Activated CD4-positive, alpha-beta T cell treated with anti-CD3 and anti-CD28 coated beads for 4 hours (primary cell): ENCODE measurements around the gene PRKCE.

Source experiments
- DNase-seq, 2 donors: peaks; one replicate each; pipeline ENCODE4 v3.0.0-alpha.2; 2020

PRKCE gene

DNA sequence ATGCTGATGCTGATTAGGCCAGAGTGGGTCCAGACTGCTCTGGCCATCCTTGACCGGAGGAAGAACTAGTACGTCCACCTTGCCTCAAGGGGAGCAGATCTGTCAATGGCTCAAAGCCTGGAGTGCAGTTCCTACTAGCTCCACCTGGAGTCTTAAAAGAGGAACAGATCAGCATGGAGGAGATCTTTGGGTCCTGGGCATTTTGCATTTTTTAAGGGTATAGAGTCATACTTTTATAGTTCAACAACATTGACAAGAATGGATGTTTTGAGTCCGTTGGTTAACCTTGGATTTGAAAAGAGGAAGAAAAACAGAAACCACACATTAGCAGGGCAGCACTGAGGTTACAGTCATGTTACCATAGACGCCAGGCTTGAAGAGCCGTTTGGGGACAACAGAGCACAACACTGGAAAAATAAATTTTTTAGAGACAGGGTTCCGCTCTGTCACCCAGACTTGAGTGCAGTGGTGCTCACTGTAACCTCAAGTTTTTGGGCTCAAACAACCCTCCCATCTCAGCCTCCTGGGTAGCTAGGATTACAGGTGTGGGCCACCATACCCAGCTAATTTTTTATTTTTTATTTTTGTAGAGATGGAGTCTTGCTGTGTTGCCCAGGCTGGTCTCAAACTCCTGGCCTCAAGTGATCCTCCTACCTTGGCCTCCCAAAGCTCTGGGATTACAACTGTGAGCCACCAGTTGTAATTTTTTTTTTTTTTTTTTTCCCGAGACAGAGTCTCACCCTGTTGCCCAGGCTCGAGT lies 78.5 kb downstream of the PRKCE start:
- no peak for DNase-seq

DNA sequence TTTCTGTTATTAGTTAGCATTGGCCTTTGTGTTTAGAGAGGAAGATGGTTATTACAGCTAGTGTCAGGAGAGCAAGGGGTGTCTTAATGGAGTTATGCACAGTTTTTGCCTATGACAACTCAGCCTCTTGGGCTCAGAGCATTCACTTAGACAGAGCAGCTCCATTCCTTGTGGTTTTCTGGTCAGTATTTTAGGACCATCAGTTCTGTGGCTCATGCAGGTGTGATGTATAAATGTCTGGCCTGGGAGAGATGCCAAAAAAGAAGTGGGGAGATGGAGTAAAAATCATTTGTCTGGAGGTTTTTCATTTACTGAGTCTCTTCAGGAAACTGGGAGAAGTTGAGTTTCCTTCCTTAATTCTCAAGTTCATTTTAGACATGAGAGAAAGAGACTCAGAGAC lies 79.7 kb downstream of the PRKCE start:
- no peak for DNase-seq

DNA sequence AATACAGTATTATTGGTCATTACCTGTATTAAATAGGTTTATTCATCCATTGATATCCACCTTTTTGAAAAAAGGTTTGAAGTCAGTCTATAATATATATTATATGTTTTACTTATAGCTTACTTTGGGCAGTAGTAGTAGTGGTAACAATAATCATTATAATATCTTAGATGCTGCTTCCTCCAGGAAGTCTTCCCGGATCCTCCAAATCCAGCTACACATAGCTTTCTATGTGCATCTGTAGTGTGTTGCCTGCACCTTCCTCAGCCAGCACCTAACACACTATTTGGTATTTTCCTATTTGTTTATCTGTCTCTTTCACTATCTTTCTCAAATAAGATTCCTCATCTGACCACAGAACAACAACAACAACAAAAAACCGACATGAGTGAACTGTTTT lies 81.0 kb downstream of the PRKCE start:
- no peak for DNase-seq

DNA sequence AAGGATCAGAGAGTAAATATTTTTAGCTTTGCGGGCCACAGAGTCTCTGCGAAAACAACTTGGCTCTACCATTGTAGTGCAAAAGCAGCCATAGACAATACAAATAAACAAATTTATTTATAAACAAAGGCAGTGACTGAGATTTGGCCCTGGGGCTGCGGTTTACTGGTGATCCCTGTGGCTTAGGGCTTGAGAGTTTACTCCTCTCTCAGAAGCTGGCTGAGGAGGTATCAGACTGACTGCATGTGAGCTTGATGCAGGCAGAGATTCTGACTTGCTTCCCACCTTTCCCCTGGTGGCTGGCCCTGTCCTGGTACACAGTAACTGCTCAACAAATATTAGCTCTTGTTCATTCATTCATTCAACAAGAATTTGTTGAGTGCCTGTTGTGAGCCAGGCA lies 81.5 kb downstream of the PRKCE start:
- DNase-seq, result no peak

DNA sequence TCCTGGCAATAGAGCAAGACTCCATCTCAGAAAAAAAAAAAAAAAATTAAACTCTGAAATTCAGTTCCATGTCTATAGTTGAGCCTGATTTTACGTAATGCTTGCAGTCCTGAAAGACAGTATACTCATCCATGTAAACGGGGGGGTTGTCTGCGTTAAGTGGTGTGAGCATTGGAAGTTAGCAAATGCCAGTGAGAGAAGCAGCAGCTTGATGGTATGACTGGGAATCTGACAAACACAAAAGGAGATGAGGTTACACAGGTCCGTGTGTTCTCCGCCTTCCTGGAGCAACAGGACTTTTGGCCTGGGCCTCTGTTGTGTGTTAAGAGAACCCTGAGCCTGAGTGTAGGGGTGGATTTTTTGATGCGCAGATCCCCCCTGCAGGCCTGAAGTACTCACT lies 82.9 kb downstream of the PRKCE start:
- no peak for DNase-seq

DNA sequence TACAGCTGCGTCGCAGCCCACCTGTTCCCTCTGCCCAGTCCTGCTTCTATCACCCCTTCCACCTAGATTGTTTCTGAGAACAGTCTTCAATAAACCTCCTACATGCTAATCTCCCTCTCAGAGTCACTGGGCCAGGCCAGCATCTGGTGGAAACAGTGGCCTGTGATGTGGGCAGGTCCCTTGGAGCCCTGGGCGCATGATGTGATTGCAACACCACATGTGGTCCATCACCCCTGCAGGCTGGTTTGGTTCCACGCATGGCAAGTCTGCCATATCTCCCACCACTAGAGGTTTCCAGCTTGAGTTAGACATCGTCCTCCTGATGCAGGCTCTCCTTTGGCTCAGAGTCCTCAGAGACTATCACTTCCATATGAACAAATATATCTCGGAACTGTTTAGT lies 83.5 kb downstream of the PRKCE start:
- DNase-seq, result no peak

DNA sequence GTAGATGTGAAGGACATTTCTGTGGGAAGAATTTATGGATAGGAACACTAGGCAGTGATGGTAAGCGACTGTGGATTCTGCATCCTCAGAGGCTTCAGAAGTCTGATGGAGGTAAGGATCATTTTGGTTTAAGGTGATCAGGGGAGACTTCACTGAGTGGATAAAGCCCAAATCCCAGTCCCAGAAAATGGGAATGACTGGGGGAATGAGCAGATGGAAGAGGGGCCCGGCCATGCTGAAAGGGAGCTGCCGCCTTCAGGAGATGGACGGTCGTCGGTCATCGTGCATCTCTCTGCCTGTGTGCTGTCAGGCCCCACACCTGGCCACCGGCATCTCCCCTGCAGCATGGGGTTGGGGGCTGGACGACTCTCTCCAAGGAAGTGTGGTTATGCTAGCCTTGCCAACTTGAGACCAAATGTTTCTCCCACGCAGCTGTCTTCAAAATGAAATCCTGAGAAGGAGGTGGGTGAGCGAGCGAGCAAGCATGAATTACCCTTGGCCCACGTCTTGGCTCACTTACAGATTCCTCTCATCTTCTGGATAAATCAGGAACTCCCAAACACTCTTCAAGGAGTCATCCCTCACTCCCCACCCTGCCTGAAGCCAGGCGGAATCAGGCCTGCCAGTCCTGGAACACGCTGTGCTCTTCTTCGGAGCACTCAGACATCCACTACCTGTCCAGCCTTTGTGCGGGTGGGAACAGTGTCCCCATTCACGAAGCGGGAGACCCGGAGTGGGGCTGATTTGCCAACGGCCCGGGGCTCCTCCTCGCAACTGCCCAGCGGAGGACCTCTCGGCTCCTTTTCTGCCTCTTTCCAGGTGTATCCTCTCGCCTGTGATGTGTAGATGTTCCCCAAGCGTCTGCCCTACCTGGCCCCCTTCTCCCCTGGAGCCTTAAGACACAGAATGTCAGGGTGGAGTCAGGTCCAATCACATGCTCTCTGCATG lies 85.6 kb downstream of the PRKCE start:
- DNase-seq, result no peak

DNA sequence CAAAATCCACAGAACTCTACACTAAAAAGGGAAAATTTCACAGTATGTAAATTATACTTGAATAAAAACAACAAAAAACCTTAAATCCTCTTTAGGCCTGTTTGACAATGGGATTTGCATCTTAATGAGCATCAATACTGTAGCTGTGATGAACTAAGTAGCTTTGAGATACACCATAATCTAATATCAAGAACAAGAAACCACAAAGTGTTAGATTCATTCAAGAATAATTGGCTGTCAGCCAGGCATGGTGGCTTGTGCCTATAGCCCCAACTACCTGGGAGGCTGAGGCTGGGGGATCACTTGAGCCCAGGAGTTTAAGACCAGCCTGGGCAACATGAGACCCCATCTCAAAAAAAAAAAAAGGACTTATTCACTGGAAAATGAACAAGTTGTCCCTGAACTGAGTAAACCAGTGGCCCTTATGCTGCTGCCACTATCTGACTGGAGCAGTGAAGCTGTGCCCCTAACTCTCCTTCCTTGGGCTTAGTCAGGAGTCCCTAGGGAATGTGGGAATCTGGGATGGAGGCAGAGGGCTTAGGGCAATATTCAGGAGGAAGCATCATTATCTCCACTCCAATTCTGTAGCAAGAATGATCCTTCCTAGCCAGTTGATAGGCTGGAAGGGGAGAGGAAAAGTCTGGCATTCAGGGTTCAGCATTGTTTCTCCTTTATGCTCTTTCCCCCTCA lies 88.5 kb downstream of the PRKCE start:
- DNase-seq, result no peak

DNA sequence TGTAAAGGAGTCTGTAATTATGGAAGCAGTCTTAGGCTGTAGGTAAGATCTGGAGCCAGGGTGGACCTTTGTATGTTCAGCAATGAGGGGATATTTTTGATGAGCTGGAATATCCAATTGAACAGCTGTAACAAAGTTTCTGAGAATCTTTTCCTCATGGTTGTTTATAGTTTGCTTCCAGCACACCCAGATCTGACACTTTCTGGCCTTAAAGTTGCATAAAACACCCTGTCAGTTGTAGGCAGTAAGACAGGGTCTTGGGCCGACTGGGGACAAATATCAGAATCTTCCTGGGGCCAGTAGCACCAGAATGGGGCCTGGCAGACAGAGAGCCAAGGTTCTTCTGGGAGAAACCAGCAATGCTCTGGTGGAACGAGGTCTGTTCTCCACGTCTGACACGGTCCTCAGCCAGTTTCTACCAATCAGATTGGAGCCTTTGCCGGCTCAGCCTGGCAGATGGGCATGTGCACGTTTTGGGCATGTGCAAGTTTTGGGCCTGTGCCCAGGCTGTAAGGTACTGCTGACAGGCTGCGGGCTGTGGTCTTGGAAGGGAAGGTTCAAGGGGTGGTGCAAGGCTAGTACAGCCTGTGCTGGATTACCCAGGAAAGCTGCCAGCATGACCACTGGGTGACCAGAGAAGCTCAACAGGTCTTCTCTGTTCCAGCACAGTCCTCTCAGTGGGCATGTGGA lies 89.8 kb downstream of the PRKCE start:
- DNase-seq, result no peak

DNA sequence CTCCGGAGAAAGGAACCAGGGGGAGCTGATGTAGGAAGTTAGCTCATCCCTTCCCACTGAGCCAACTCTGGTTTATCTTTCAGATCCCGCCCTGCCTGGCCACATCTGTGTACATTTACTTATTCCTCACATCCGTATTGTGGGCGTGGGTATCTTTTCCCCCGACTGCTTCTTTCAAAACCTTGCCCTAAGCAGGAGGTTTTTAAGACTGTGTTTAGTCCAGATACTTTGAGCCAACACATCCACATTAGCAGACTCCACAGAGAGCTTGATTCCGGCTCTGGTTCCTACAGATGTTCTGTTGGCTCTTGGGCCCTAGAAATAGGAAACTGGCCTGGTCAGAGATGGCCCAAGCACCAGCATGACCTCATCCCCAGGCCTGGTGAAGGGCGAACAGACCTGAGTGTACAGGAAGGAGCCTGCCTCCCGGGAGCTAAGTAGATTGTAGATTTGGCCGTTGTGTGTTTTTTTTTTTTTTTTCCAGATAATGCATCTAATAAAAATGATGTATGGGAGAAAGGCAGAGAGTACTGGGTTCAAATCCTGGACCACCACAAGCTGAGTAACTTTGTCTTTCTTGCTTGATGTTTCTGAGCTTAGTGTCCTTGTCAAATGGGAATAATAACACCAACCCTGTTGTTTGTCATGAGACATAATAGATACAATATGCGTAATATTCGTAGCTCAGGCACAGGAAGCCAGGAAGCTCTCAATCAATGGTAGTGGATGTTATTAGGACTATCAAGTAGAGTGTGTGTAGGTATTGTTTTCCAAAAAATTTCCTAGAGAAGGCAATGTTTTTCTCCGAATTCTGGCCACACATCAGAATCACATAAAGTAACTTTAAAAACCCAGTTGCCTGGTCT lies 92.3 kb downstream of the PRKCE start:
- DNase-seq, result no peak

DNA sequence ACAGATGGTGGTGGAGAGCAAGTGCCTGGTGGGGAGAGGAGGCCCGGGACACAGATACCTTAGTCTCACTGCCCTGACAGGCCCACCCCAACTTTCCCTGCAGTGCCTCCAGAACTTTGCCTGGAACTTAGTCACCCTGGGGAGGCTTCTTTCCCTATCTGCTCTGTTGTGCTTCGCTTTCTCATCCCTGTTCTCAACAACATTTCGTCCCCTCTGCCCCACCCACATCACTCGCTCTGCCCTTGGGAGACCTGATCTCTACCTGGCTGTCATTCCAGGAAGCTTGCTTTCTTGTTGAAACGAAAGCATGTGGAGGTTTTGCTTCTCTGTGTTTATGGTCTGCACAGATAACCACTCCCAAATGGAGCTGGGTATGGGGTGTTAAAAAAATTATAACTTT lies 93.8 kb downstream of the PRKCE start:
- no peak for DNase-seq

DNA sequence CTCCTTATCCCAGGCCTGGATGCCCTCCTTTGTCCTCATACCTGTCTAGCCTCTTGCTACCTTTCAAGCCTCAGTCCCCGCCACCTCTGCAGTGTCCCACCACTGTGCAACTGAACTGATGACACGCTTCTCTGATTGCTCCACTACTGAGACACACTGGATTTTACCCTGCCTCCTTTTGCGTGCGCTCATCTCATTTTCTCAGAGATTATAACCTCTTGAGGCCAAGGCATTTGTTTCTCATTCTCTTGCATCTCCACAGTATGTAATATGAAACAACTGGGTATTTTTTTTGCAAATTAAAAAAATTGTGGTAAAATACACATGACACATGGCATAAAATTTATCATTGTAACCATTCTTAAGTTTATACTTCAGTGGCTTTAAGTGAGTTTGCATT lies 95.4 kb downstream of the PRKCE start:
- no peak for DNase-seq

DNA sequence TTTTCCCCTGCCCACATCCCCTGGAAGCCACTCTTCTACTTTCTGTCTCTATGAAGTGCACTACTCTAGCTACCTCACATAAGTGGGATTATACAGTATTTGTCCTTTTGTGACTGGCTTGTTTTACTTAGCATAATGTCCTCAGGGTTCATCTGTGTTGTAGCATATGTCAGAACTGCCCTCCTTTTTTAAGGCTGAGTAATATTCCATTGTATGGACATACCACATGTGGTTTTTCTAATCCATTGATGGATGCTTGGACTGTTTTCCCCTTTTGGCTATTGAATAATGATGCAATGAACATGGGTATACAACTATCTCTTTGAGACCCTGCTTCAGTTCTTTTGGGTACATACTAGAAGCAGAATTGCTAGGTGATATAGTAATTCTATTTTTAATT lies 95.9 kb downstream of the PRKCE start:
- DNase-seq, result no peak

DNA sequence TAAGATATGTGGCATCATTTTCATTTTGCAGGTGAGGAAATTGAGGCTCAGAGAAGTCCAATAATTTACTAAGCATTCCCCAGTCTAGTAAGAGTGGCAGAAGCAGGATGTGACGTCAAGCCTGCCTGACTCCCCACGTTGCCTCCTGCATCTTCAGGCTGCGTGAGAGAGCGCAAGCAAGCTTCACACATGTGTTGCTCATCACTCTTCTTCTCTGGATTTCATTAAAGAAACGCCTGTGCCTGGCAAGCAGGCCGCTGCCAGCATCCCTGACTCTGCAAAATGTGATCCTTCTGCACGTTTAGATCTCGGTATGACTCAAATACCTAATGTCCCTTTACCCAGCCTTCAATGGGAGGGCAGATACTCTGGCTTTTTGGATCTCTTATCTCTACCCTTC lies 96.8 kb downstream of the PRKCE start:
- no peak for DNase-seq

DNA sequence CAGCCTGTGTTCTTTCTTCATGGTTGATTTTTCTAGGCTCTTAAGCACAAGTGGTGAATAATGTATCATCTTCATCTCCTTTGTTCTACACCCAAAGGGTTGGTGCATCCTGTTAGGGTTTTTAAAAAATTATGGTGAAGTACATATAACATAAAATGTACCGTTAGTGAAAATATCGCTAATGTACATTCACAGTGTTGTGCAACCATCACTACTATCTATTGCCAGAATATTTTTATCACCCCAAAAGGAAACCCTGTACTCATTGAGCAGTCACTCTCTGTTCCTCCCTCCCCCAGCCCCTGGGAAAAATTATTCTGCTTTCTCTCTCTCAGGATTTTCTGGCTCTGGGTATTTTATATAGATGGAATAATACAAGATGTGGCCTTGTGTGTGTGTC lies 98.5 kb downstream of the PRKCE start:
- DNase-seq, result no peak

DNA sequence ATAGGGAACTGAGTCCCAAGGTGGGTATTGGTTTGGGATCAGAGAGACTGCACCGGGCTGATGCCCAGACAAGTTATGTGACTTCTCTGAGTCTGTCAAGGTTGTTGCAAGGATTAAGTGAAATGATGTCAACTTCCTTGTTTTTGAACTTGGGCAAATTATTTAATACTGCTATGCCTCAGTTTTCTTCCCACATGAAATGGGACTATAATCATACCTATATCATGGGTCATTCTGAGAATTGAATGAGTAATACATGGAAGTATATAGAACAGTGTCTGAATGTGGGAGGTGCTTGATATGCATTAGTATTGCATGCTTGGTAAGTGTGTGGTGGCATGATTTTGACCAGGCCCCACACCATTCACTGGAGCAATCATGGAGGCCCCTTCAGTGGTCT lies 99.0 kb downstream of the PRKCE start:
- no peak for DNase-seq

DNA sequence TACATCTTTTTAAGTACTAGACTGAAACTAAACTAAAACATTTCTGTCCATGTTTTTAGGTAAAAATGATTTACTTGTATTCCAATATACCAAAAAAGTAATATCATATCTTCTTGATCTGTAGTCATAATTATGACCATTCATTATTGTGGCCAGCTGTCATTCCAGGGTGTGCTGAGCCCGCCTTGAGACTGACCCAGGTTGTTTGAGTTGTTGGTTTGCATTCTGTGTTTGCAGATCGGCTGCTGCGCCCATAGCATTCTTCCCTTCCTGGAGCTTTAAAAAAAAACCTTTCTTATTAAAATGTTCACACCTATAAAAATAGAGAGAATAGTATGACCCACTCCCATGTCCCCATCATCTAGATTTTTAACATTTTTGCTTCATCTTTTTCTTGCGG lies 101.9 kb downstream of the PRKCE start:
- no peak for DNase-seq

DNA sequence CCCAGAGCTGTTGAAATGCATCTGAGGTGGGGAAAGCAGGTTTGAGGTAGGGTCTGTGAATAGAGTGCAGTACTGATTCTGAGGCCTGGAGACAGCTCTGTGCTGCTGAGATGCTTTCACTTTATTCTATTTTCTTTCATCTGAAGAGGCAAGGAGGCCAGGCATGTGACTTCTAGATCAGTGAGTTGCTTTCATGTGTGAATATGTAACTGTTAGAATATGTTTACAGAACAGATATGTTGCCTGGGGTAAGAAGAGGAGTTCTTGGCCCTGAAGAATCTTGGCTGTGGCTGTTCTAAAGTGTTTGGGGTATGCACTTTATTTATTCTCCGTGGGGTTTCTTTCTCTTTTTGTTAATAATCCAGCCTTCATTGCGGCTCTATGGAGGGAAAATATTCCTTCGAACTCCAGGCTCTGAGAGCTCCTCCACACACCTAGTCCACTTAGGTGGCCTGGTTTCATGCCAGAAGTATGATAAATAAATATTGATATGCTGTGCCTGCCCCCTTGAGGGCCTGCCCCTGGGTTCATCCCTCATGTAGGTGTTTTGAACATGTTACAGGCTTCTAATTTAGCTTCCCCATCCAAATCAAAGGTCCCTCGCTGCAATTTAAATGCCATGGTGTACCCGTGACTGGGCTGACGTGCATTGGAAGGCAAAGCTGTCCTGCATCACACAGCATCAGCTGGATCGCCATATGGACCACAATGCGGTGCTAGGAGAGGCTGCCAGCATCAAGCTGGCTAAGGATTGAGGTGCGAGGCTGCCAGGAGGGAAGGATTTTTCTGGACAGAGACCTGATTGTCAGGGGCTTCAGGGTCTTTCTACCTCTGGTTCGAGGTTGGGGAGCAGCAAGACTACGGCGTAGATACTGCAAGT lies 102.9 kb downstream of the PRKCE start:
- no peak for DNase-seq

DNA sequence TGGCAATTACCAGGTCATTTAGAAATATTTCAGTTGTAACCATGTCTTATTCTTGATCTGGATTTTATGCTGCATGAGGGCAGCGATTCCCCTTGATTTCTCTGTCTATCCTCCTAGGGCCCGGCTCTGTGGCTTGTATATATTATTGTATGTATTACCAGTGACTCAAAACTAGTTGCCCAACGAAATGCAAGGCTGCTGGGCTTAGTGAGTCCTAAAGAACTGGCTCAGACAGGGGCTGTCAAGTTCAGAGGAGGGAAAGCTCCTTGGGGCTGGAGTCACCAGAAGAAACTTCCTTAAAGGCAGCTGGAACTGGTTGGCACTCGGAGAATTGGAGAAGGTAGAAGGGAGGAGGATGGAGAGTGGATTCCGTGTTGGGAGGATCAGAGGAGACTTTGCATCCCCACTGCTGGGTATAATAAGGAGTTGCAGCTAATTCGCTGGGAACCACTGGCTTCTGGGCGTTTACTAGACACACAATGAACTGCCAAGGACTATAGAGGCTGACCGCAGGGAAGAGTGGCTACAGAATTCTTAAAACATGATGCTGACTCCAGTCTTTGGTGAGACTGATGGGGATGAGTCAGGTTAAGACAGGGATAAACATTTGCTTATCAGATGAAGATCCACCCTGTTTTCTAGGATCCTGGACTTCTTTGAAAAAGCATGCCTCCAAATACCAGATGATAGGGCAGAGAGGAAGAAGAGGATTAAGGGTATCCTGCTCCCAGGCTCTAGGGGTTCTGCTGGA lies 104.3 kb downstream of the PRKCE start:
- no peak for DNase-seq

DNA sequence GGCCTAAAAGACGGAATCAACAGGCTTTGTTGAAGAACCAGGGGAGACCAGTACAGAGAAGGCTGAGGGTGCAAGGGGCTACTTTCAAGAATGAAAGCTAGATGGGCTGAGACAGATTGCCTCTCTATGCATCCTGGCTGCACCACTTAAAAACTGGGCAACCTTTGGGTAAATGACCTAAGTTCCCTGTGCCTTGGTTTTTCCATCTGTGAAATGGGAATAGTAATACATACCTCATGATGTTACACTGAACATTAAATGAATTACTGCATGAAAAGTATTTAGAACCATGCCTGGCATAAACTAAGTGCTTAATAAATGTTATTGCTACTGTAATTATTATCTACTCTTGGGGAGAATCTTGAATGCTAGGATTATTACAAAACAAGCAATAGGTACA lies 106.5 kb downstream of the PRKCE start:
- no peak for DNase-seq
